ENCODE results near the gene CLCF1.
"Not testable (repeated sequence)": the region's sequence is repeated elsewhere in the genome, so short reads cannot be mapped to it uniquely, and the experiment has no call there.

Gene CLCF1

DNA sequence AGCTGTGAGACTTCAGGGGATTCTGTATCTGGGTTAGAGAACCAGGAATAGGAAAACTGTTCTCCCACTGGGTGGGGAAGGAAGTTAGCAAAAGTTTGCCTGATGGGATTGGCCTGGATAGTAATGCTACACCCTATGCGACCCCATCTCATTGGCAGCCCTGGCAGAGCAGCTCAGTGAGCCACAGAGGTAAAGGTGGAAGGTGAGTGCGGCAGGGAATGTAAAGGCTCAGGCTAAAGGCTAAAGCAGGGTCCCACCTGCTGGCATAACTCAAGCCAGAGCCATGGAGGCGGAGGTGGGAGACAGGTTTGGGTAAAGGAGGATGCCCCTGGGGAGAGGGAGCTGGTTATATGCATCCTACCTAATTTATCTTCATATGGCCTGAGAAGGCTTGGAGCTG is 51.3 kb downstream of the CLCF1 start:
- no peak for DNase-seq

GRCh38 chr11:67321313-67321871 is 52.0 kb downstream of the CLCF1 start:
- no peak for DNase-seq

- DNase-seq = no peak
Measured at GRCh38 chr11:67320691-67321090, 52.7 kb downstream of the CLCF1 start.

DNA sequence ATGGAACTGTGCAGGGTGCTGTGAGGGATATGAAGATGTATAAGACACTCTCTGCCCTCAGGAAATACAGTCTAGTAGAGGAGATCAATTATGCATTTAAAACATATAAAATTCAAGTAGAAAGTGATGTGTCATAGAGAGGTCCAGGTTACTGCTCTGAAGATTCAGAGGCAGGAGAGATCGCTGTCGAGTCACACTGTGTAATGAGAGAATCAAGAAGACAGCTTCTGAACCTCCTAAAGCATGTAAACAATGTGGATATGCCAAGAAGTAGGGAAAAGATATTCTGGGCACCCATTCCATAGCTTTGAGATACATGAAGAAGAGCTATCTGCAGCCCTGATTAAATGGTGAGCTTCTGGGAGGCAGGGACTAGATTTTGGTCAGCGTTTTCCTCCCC is 53.4 kb downstream of the CLCF1 start:
- no peak for DNase-seq

- not testable (repeated sequence) for DNase-seq
Measured at GRCh38 chr11:67318876-67319275, 54.5 kb downstream of the CLCF1 start.

- DNase-seq = no peak
Measured at GRCh38 chr11:67317888-67318555, 55.4 kb downstream of the CLCF1 start.

DNA sequence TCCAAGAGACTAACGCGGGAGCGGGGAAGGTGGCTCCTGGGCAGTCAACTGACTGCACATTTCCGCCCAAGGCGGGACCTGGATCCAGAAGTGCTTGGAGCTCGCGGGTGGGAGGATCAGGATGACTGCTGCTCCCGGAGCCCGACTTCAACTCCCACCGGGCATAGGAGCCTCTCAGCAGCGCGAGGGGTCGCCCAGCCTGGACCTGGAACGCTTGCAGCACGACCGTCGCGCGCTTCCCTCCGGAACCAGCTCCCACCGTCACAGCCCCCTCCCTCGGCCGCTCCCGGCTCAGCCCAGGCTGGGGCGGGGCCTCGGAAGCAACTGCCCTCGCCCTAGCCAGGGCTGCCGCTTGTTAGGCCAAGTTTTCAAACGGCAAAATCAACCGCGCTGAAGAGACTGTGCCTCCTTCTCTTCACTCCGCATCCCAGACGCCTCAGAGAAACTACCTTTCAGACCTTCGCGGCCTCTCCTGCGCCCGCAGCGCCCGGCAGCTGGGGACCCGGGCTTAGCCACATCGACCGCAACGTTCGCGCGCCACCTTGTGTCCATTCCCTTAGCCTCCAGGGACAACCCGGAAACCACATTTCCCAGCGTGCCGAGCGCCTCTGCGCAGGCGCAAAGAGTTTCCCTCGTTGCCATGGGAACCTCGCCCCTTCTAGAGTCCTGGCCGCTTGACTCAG is 56.1 kb downstream of the CLCF1 start:
- DNase-seq = peak; percentile 99

DNA sequence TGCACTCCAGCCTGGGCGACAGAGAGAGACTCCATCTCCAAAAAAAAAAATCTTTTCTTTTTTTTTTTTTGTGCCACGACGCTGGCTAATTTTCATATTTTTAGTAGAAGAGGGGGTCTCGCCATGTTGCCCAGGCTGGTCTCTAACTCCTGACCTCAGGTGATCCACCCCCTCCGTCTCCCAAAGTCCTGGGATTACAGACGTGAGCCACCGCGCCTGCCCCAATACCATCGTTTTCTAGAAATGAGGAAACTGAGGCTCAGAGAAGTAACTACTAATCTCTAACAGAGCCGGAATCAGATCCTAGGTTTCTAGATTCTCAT is 56.6 kb downstream of the CLCF1 start:
- no peak for DNase-seq

- DNase-seq = no peak
Measured at GRCh38 chr11:67315325-67315909, 58.0 kb downstream of the CLCF1 start.

- no peak for DNase-seq
Measured at GRCh38 chr11:67314218-67314617, 59.2 kb downstream of the CLCF1 start.

All from CD4-positive, alpha-beta T cell treated with Interleukin-17A for 4 hours (primary cell).